HepG2 (cell line): ENCODE measurements around the gene SOX13. TPM values are rescaled to one million over a fixed set of nuclear protein-coding genes. Genes with fewer than 3 reads are reported as not detected.

Experiments
- ERF ChIP-seq: IDR thresholded peaks from 2 replicates; pipeline ENCODE4 v1.6.1; 2018; ENCODE audit warnings: missing biosample characterization, missing genetic modification reagents
- FIP1L1 ChIP-seq: fragments of 200-400 bp; formaldehyde crosslinking; IDR thresholded peaks from 2 replicates; pipeline ENCODE4 v1.6.1; 2018; ENCODE audit warnings: low read depth, mild to moderate bottlenecking, low read length, moderate library complexity, borderline replicate concordance; ENCODE audit not compliant: insufficient read depth
- FOXK2 ChIP-seq: fragments of 450-650 bp; IDR thresholded peaks from 2 replicates; pipeline ENCODE4 v1.6.1; 2016
- GMEB2 ChIP-seq: IDR thresholded peaks from 2 replicates; pipeline ENCODE4 v1.6.1; 2016; ENCODE audit warnings: missing biosample characterization, missing genetic modification reagents, low read depth
- IKZF4 ChIP-seq: sonication (generic); formaldehyde crosslinking; IDR thresholded peaks from 2 replicates; pipeline ENCODE4 v1.5.1; 2020; ENCODE audit warnings: borderline replicate concordance, mild to moderate bottlenecking, low read depth, missing genetic modification reagents; ENCODE audit errors: not compliant biosample characterization
- KDM1A ChIP-seq: IDR thresholded peaks from 2 replicates; pipeline ENCODE4 v1.6.1; 2016; ENCODE audit warnings: missing compliant biosample characterization
- KDM2A ChIP-seq: sonication (generic); formaldehyde crosslinking; IDR thresholded peaks from 2 replicates; pipeline ENCODE4 v1.4.0; 2020; ENCODE audit warnings: low read depth, missing genetic modification reagents, borderline replicate concordance
- RXRB ChIP-seq: IDR thresholded peaks from 2 replicates; pipeline ENCODE4 v1.6.1; 2016; ENCODE audit warnings: borderline replicate concordance, missing genetic modification reagents, missing compliant biosample characterization
- SALL1 ChIP-seq: sonication (generic); formaldehyde crosslinking; IDR thresholded peaks from 2 replicates; pipeline ENCODE4 v1.8.0; 2022; ENCODE audit warnings: mild to moderate bottlenecking, missing genetic modification reagents
- SKI ChIP-seq: fragments of 450-650 bp; IDR thresholded peaks from one replicate; pipeline ENCODE4 v1.6.1; 2018; ENCODE audit warnings: mild to moderate bottlenecking; ENCODE audit not compliant: partially characterized antibody
- SP5 ChIP-seq: IDR thresholded peaks from 2 replicates; pipeline ENCODE4 v1.6.1; 2016; ENCODE audit warnings: low read depth, borderline replicate concordance
- SUZ12 ChIP-seq: fragments of 150-350 bp; IDR thresholded peaks from 2 replicates; pipeline ENCODE4 v1.6.1; 2014; ENCODE audit warnings: low read depth, low read length
- ZEB1 ChIP-seq: IDR thresholded peaks from 2 replicates; pipeline ENCODE4 v1.6.1; 2012; ENCODE audit warnings: mild to moderate bottlenecking, low read depth, inconsistent platforms; ENCODE audit not compliant: insufficient replicate concordance
- ZNF33A ChIP-seq: sonication (generic); formaldehyde crosslinking; IDR thresholded peaks from 2 replicates; pipeline ENCODE4 v1.5.1; 2020; ENCODE audit warnings: missing genetic modification reagents, mild to moderate bottlenecking, moderate library complexity, borderline replicate concordance
- ZNF33B ChIP-seq: sonication (generic); formaldehyde crosslinking; IDR thresholded peaks from 2 replicates; pipeline ENCODE4 v1.5.1; 2020; ENCODE audit warnings: mild to moderate bottlenecking, missing genetic modification reagents
- ZNF430 ChIP-seq: sonication (generic); formaldehyde crosslinking; IDR thresholded peaks from 2 replicates; pipeline ENCODE4 v1.9.0; 2021; ENCODE audit warnings: mild to moderate bottlenecking, missing genetic modification reagents
- ZNF660 ChIP-seq: sonication (generic); formaldehyde crosslinking; IDR thresholded peaks from 2 replicates; pipeline ENCODE4 v1.5.1; 2020; ENCODE audit warnings: mild to moderate bottlenecking, low read depth, missing genetic modification reagents, borderline replicate concordance
- ZNF768 ChIP-seq: sonication (generic); formaldehyde crosslinking; IDR thresholded peaks from 2 replicates; pipeline ENCODE4 v1.4.0; 2020; ENCODE audit warnings: missing genetic modification reagents
- ZNF839 ChIP-seq: sonication (generic); formaldehyde crosslinking; IDR thresholded peaks from 2 replicates; pipeline ENCODE4 v1.4.0; 2020; ENCODE audit warnings: missing genetic modification reagents, mild to moderate bottlenecking, borderline replicate concordance
- polyA plus RNA-seq, 8 experiments: library from polyadenylated mRNA; depleted of rRNA in 3 of 8; stranded (reverse) in 7 of 8; unstranded in 1 of 8; fragments of >200 nt; fragmentation: Illumina TruSeq in 4 of 8; extraction: Trizol in 4 of 8; gene quantifications; 2 replicates each; pipeline versions ENCODE4 v1.2.1 to v1.2.3, GENCODE V29; 2011 to 2016; ENCODE audit warnings: low read depth in 4 of 8, missing spikeins in 1 of 8, mixed read lengths in 1 of 8; ENCODE audit not compliant: insufficient read depth in 1 of 8
- total RNA-seq, 5 experiments: library from RNA; depleted of rRNA; stranded (reverse); fragments of >200 nt; fragmentation: Illumina TruSeq; extraction: Trizol; gene quantifications; 2 replicates each; pipeline ENCODE4 v1.2.3, GENCODE V29; 2016; ENCODE audit warnings: low read depth in 1 of 5
- TF ChIP-seq, protein P1 (sequence below): sonication (generic); formaldehyde crosslinking; IDR thresholded peaks from 2 replicates; pipeline ENCODE4 v1.4.0; 2020; ENCODE audit warnings: missing genetic modification reagents
- TF ChIP-seq, protein P2 (sequence below): sonication (generic); formaldehyde crosslinking; IDR thresholded peaks from 2 replicates; pipeline ENCODE4 v1.5.1; 2020; ENCODE audit warnings: missing genetic modification reagents, mild to moderate bottlenecking, borderline replicate concordance
- TF ChIP-seq, protein P3 (sequence below): sonication (generic); formaldehyde crosslinking; IDR thresholded peaks from 2 replicates; pipeline ENCODE4 v1.5.1; 2020; ENCODE audit warnings: missing genetic modification reagents, mild to moderate bottlenecking, borderline replicate concordance

Gene SOX13
- total and polyA plus RNA-seq, 2 of the 13 experiments (the other 11 are each of a cell fraction or from before 2014, with no cell fraction given), result 13.3 to 15.8 TPM

DNA sequence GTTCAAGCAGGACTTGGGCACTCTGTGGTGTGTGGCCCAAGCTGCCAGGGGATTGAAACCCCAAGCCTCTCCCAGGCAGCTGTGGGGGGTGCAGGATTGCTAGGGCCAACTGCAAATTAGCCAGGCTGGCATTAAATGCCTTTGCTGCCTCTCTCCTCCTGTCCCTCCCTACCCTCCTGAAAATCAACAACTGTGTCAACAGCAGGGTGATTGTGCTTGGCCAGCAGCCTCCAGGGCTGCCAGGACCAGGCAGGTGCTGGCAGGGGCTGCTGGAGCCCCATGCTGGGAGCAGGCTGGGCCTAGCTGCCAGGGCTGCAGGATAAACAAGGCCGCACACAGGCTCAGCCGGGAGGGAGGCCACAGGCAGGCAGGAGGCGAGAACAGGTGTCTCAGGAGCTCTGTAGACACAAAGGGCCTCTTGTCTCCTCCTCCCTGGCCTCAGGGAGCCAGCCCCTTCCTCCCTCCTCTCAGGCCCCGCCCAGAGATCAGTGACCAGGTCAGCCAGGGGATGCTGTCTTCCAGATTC lies 11.4 kb downstream of the SOX13 start (continued):
- TF ChIP-seq, protein P1, sequence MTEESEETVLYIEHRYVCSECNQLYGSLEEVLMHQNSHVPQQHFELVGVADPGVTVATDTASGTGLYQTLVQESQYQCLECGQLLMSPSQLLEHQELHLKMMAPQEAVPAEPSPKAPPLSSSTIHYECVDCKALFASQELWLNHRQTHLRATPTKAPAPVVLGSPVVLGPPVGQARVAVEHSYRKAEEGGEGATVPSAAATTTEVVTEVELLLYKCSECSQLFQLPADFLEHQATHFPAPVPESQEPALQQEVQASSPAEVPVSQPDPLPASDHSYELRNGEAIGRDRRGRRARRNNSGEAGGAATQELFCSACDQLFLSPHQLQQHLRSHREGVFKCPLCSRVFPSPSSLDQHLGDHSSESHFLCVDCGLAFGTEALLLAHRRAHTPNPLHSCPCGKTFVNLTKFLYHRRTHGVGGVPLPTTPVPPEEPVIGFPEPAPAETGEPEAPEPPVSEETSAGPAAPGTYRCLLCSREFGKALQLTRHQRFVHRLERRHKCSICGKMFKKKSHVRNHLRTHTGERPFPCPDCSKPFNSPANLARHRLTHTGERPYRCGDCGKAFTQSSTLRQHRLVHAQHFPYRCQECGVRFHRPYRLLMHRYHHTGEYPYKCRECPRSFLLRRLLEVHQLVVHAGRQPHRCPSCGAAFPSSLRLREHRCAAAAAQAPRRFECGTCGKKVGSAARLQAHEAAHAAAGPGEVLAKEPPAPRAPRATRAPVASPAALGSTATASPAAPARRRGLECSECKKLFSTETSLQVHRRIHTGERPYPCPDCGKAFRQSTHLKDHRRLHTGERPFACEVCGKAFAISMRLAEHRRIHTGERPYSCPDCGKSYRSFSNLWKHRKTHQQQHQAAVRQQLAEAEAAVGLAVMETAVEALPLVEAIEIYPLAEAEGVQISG (CRISPR knock-in tag), result peak; percentile 40; the same call in 1 of the 2 replicates
- TF ChIP-seq ZNF768 (CRISPR knock-in tag), result peak; percentile 50; the same call in 1 of the 2 replicates
- no peak for TF ChIP-seq ZNF430 (CRISPR knock-in tag)
- no peak for TF ChIP-seq ZNF839 (CRISPR knock-in tag)
- no peak for TF ChIP-seq SUZ12
- TF ChIP-seq FOXK2, result peak; percentile 50; the same call in 1 of the 2 replicates
- TF ChIP-seq ZNF33B (CRISPR knock-in tag), result no peak
- TF ChIP-seq ZNF660 (CRISPR knock-in tag), result no peak
- TF ChIP-seq FIP1L1, result no peak
- no peak for TF ChIP-seq ZNF33A (CRISPR knock-in tag)
- TF ChIP-seq RXRB (CRISPR knock-in tag), result no peak
- no peak for TF ChIP-seq SKI
- TF ChIP-seq, protein P2, sequence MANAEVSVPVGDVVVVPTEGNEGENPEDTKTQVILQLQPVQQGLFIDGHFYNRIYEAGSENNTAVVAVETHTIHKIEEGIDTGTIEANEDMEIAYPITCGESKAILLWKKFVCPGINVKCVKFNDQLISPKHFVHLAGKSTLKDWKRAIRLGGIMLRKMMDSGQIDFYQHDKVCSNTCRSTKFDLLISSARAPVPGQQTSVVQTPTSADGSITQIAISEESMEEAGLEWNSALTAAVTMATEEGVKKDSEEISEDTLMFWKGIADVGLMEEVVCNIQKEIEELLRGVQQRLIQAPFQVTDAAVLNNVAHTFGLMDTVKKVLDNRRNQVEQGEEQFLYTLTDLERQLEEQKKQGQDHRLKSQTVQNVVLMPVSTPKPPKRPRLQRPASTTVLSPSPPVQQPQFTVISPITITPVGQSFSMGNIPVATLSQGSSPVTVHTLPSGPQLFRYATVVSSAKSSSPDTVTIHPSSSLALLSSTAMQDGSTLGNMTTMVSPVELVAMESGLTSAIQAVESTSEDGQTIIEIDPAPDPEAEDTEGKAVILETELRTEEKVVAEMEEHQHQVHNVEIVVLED (CRISPR knock-in tag), result no peak
- TF ChIP-seq IKZF4 (CRISPR knock-in tag), result no peak
- TF ChIP-seq GMEB2 (CRISPR knock-in tag), result no peak
- TF ChIP-seq SP5, result no peak; the same call in 1 of the 2 replicates
- peak; percentile 46 for TF ChIP-seq ZEB1
- peak; percentile 29; the same call in 1 of the 2 replicates for TF ChIP-seq KDM2A (CRISPR knock-in tag)
- TF ChIP-seq, protein P3, sequence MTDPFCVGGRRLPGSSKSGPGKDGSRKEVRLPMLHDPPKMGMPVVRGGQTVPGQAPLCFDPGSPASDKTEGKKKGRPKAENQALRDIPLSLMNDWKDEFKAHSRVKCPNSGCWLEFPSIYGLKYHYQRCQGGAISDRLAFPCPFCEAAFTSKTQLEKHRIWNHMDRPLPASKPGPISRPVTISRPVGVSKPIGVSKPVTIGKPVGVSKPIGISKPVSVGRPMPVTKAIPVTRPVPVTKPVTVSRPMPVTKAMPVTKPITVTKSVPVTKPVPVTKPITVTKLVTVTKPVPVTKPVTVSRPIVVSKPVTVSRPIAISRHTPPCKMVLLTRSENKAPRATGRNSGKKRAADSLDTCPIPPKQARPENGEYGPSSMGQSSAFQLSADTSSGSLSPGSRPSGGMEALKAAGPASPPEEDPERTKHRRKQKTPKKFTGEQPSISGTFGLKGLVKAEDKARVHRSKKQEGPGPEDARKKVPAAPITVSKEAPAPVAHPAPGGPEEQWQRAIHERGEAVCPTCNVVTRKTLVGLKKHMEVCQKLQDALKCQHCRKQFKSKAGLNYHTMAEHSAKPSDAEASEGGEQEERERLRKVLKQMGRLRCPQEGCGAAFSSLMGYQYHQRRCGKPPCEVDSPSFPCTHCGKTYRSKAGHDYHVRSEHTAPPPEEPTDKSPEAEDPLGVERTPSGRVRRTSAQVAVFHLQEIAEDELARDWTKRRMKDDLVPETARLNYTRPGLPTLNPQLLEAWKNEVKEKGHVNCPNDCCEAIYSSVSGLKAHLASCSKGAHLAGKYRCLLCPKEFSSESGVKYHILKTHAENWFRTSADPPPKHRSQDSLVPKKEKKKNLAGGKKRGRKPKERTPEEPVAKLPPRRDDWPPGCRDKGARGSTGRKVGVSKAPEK, result no peak
- 0 out of 2 replicates have a peak, but pooled peaks have one; percentile 23 for TF ChIP-seq ERF
- peak; percentile 64; the same call in 1 of the 2 replicates for TF ChIP-seq SALL1 (CRISPR knock-in tag)
- TF ChIP-seq KDM1A (CRISPR knock-in tag), result 0 out of 2 replicates have a peak, but pooled peaks have one; percentile 19
